A549 (cell line): ENCODE data around the gene NFYC. TPM values are rescaled to one million over a fixed set of nuclear protein-coding genes. Genes with fewer than 3 reads are reported as not detected.

Experiments used
- ATAC-seq, 2 experiments: fragments of 200-7000 bp in 1 of 2; fragments of >200 bp in 1 of 2; cut with Nextera tagmentation in 1 of 2; cut with Tn5 transposase in 1 of 2; 3 replicates each; pipeline versions ENCODE4 v1.8.0 to v1.9.1; 2018 to 2020; ENCODE audit warnings: mild to moderate bottlenecking in 1 of 2, moderate library complexity in 1 of 2
- CTCF ChIA-PET: fragments of 300-600 bp; sonication (Branson Sonifier 250); formaldehyde crosslinking; extraction: SDS; loops from one replicate; lab custom pipeline; 2021; ENCODE audit warnings: antibody characterized with exemption, inconsistent platforms; lab: Yijun Ruan, JAX
- POLR2A ChIA-PET: fragments of 350-600 bp; formaldehyde crosslinking; extraction: SDS; loops from one replicate; lab custom pipeline; 2021; ENCODE audit warnings: antibody characterized with exemption, inconsistent platforms; lab: Yijun Ruan, JAX
- DNase-seq, 2 experiments: peaks; one replicate each; pipeline versions ENCODE4 v3.0.0 to v3.0.0-alpha.2; 2011 to 2016; ENCODE audit warnings: low read depth in 1 of 2, low spot score in 1 of 2
- FAIRE-seq: peaks from 2 replicates; lab custom pipeline; 2011; peaks lifted over from hg19 to GRCh38; lab: Jason Lieb, UNC
- H3K27ac ChIP-seq, 2 experiments: fragments of >200 bp; sonication (Bioruptor Twin); formaldehyde crosslinking; 3 replicates each; pipeline ENCODE4 v1.5.1; 2016 to 2017
- H3K4me1 ChIP-seq: fragments of >200 bp; sonication (Bioruptor Twin); formaldehyde crosslinking; 3 replicates; pipeline ENCODE4 v1.6.1; 2016
- H3K4me2 ChIP-seq: fragments of >200 bp; sonication (Bioruptor Twin); formaldehyde crosslinking; 3 replicates; pipeline ENCODE4 v1.6.1; 2016
- H3K4me3 ChIP-seq: fragments of >200 bp; sonication (Bioruptor Twin); formaldehyde crosslinking; 3 replicates; pipeline ENCODE4 v1.5.1; 2016
- H3K9me3 ChIP-seq: fragments of >200 bp; sonication (Bioruptor Twin); formaldehyde crosslinking; 3 replicates; pipeline ENCODE4 v1.6.1; 2016
- CEBPB ChIP-seq, 2 experiments: fragments of >200 bp in 1 of 2; sonication (Bioruptor Twin) in 1 of 2; formaldehyde crosslinking in 1 of 2; IDR thresholded peaks; 2 replicates each; pipeline ENCODE4 v1.6.1; 2012 to 2016
- CHD4 ChIP-seq: fragments of 200-600 bp; sonication (generic); IDR thresholded peaks from 2 replicates; pipeline ENCODE4 v1.6.1; 2016; ENCODE audit warnings: antibody characterized with exemption, mild to moderate bottlenecking, borderline replicate concordance
- EHF ChIP-seq: fragments of 250-450 bp; sonication (Bioruptor Pico); IDR thresholded peaks from 2 replicates; pipeline ENCODE4 v1.5.0; 2020; ENCODE audit warnings: mild to moderate bottlenecking
- EP300 ChIP-seq, 2 experiments: fragments of >200 bp; sonication (Bioruptor Twin); formaldehyde crosslinking; IDR thresholded peaks; 2 replicates in 1 of 2; 3 replicates in 1 of 2; pipeline ENCODE4 v1.6.1; 2016 to 2017
- FOSL2 ChIP-seq, 2 experiments: fragments of 450-650 bp in 1 of 2; fragments of >200 bp in 1 of 2; sonication (Bioruptor Twin) in 1 of 2; formaldehyde crosslinking; IDR thresholded peaks; 2 replicates each; pipeline versions ENCODE4 v1.5.0 to v1.6.1; 2016 to 2020; ENCODE audit warnings: mild to moderate bottlenecking in 1 of 2, moderate library complexity in 1 of 2
- GATA3 ChIP-seq: IDR thresholded peaks from 2 replicates; pipeline ENCODE4 v1.6.1; 2012; ENCODE audit warnings: borderline replicate concordance
- HOXA7 ChIP-seq: fragments of 250-450 bp; sonication (Bioruptor Pico); IDR thresholded peaks from 2 replicates; pipeline ENCODE4 v1.5.0; 2020; ENCODE audit warnings: mild to moderate bottlenecking, moderate library complexity
- HOXB5 ChIP-seq: fragments of 250-450 bp; sonication (Bioruptor Pico); IDR thresholded peaks from 2 replicates; pipeline ENCODE4 v1.5.0; 2020; ENCODE audit warnings: mild to moderate bottlenecking, moderate library complexity
- JUN ChIP-seq, 2 experiments: fragments of >200 bp; sonication (Bioruptor Twin); formaldehyde crosslinking; IDR thresholded peaks; 2 replicates in 1 of 2; 3 replicates in 1 of 2; pipeline ENCODE4 v1.6.1; 2016 to 2017
- JUNB ChIP-seq: fragments of >200 bp; sonication (Bioruptor Twin); formaldehyde crosslinking; IDR thresholded peaks from 2 replicates; pipeline ENCODE4 v1.6.1; 2016
- KDM1A ChIP-seq: fragments of 200-600 bp; sonication (generic); IDR thresholded peaks from 2 replicates; pipeline ENCODE4 v1.6.1; 2016; ENCODE audit warnings: low read depth, mild to moderate bottlenecking
- MAFK ChIP-seq: fragments of 450-650 bp; IDR thresholded peaks from 2 replicates; pipeline ENCODE4 v1.6.1; 2014; ENCODE audit not compliant: partially characterized antibody
- MAZ ChIP-seq: fragments of 150-350 bp; IDR thresholded peaks from 2 replicates; pipeline ENCODE4 v1.6.1; 2014; ENCODE audit warnings: antibody characterized with exemption, low read depth, low read length, borderline replicate concordance
- MYC ChIP-seq: IDR thresholded peaks from 2 replicates; pipeline ENCODE4 v1.6.1; 2012; ENCODE audit warnings: mild to moderate bottlenecking, inconsistent platforms, low read length, improper control_type of control experiment, borderline replicate concordance
- NFE2L2 ChIP-seq: fragments of 150-350 bp; conservative IDR thresholded peaks from 2 replicates; pipeline ENCODE4 v1.6.1; 2014; ENCODE audit warnings: low read length
- NR3C1 ChIP-seq: fragments of >200 bp; sonication (Bioruptor Twin); formaldehyde crosslinking; IDR thresholded peaks from 3 replicates; pipeline ENCODE4 v1.6.1; 2017
- RAD21 ChIP-seq, 2 experiments: fragments of >200 bp in 1 of 2; sonication (Bioruptor Twin) in 1 of 2; formaldehyde crosslinking in 1 of 2; IDR thresholded peaks in 1 of 2; conservative IDR thresholded peaks in 1 of 2; 2 replicates in 1 of 2; 3 replicates in 1 of 2; pipeline ENCODE4 v1.6.1; 2012 to 2018; ENCODE audit warnings: inconsistent platforms in 1 of 2
- RCOR1 ChIP-seq: fragments of 150-350 bp; IDR thresholded peaks from 2 replicates; pipeline ENCODE4 v1.6.1; 2014; ENCODE audit warnings: antibody characterized with exemption, low read length, low read depth
- ZFP36 ChIP-seq: fragments of 450-650 bp; IDR thresholded peaks from 2 replicates; pipeline ENCODE4 v1.6.1; 2014; ENCODE audit warnings: borderline replicate concordance; ENCODE audit not compliant: partially characterized antibody
- WGBS: methylation state at CpG from one replicate; pipeline ENCODE4 v1.1.6; 2017; ENCODE audit errors: missing lambda C conversion rate; 5-methylcytosine and 5-hydroxymethylcytosine counted together
- polyA minus RNA-seq: library from RNA; depleted of rRNA, polyadenylated mRNA; stranded (reverse); fragments of >200 nt; gene quantifications from 2 replicates; pipeline ENCODE4 v1.2.3, GENCODE V29; 2011; rRNA and poly(A)+ RNA removed
- polyA plus RNA-seq, 4 experiments: library from polyadenylated mRNA; depleted of rRNA in 3 of 4; stranded (reverse); fragments of >200 nt; fragmentation: RNase III in 1 of 4; extraction: RNeasy Plus Mini Kit Qiagen cat#74134 plus additional on column Dnase treatment in 1 of 4; gene quantifications; 2 replicates in 3 of 4; 3 replicates in 1 of 4; pipeline ENCODE4 v1.2.3, GENCODE V29; 2011 to 2017
- TF ChIP-seq, protein P1 (sequence below): fragments of 200-600 bp; sonication (generic); IDR thresholded peaks from 2 replicates; pipeline ENCODE4 v1.6.1; 2016; ENCODE audit warnings: antibody characterized with exemption, mild to moderate bottlenecking, moderate library complexity
- TF ChIP-seq, protein P2 (sequence below): fragments of 250-450 bp; sonication (Bioruptor Pico); IDR thresholded peaks from 2 replicates; pipeline ENCODE4 v1.5.0; 2021; ENCODE audit warnings: mild to moderate bottlenecking, moderate library complexity, borderline replicate concordance
- TF ChIP-seq, protein P3 (sequence below): fragments of >200 bp; sonication (Bioruptor Twin); formaldehyde crosslinking; IDR thresholded peaks from 3 replicates; pipeline ENCODE4 v1.6.1; 2016
- TF ChIP-seq, protein P4 (sequence below): fragments of 250-450 bp; sonication (Bioruptor Pico); IDR thresholded peaks from 2 replicates; pipeline ENCODE4 v1.5.0; 2020; ENCODE audit warnings: low read depth, mild to moderate bottlenecking, moderate library complexity
- TF ChIP-seq, protein P5 (sequence below): fragments of 150-350 bp; IDR thresholded peaks from 2 replicates; pipeline ENCODE4 v1.6.1; 2014; ENCODE audit warnings: low read depth, mild to moderate bottlenecking, low read length
- TF ChIP-seq, protein P6 (sequence below): IDR thresholded peaks from 2 replicates; pipeline ENCODE4 v1.6.1; 2012
- TF ChIP-seq, protein P7 (sequence below): fragments of >200 bp; sonication (Bioruptor Twin); formaldehyde crosslinking; IDR thresholded peaks from 2 replicates; pipeline ENCODE4 v1.6.1; 2016

Gene NFYC
- polyA plus RNA-seq (2011; rRNA removed) (37.8 and 43.4 TPM in 2 replicates), polyA plus RNA-seq (2017; fragmentation: RNase III; extraction: RNeasy Plus Mini Kit Qiagen cat#74134 plus additional on column Dnase treatment) (35.0 to 35.2 TPM (median 35.1 TPM) in 3 replicates), polyA minus RNA-seq (70.6 and 97.8 TPM in 2 replicates)
- polyA plus RNA-seq (2012; cell fraction: cytosol; rRNA removed) = 72.7 and 88.4 TPM in 2 replicates
- polyA plus RNA-seq (2012; cell fraction: nucleus; rRNA removed) = 74.1 and 115 TPM in 2 replicates

DNA sequence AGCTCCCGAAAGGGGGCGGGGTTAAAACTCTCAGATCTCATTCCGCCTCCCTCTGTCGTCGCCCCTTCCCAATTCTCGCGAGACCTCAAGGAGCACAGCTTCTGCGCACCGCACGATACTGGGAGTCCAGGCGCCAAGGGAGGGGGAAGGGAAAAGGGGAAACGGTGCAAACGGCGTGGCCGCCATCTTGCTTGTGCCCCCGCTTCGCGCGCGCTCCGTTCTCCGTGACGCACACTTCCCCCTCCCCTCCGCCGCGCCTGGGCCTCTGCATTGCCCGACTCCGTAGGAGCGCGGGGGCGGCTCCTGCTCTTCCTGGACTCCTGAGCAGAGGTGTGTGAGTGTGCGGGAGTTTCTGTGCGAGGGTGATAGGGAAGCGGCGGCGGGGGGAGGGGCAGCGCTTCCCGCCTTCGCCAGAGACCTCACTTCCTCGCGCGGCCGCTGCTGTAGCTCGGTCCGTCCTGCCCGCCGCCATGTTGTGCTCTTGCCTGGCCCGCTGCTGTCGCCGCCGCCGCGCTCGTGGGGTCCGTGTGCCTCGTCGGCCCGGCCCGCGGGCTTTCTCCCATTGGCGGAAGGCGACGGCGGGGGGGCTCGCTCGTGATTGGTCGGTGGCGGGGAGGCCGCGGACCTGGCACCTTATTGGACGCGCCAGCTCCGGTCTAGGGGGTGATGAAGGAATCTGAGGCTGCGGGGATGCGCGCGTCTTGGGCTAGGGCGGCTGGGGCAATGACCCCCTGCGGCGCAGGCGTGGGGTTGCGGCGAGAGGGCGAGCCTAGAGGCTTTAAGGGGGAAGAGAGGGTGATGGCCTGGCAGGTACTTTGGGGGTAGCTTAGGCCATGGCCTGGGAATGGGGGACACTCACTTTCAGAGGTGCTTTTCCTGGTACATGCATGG, at the start of gene NFYC:
TSS of gene NFYC (plus strand) at position 167 of the 891 bp plus-strand sequence. CDS start 47,140 bp downstream, outside the sequence.
- Histone ChIP-seq H3K4me1 (peaks cover 18% of the 10 kb centered on the region), H3K27ac (peak within 1 kb of the TSS; percentile 99 to 100), H3K4me3 (peak within 1 kb of the TSS; percentile 97), H3K4me2 (peak within 1 kb of the TSS; percentile 96), H3K9me3 (no peaks in the 10 kb centered on the region)
- DNase-seq = peak; percentile 87 to 98
- 0% methylated on average over 5 of the region's 84 CpGs for WGBS
- CTCF ChIA-PET = interaction anchor here (1.4 to 2.2 kb wide), 3 partner anchors 22 to 158 kb away, joined by 3 to 8 read pairs (median 4); no protein-coding TSS in a partner anchor
- no peak for FAIRE-seq
- POLR2A ChIA-PET = interaction anchor here (0.6 to 2.3 kb wide), 18 partner anchors 9 to 806 kb away, joined by 3 to 19 read pairs (median 4); partner anchors contain the start of genes CITED4 and RIMS3
- ATAC-seq = peak; percentile 94 to 95
- TF ChIP-seq HOXB5 (peak; percentile 53; the same call in 1 of the 2 replicates), CEBPB (IDR thresholded peaks at IDR 0.05) (no peak), EHF (CRISPR knock-in tag) (no peak), KDM1A (0 out of 2 replicates have a peak, but pooled peaks have one; percentile 33), MAFK (no peak), JUN (IDR thresholded peaks at IDR 0.05) (peak; percentile 71 to 94), GATA3 (peak; percentile 32; the same call in 1 of the 2 replicates), ZFP36 (no peak), JUNB (no peak), EP300 (IDR thresholded peaks at IDR 0.05) (no peak), MYC (peak; percentile 26; the same call in 1 of the 2 replicates), RCOR1 (no peak), CHD4 (no peak), FOSL2 (IDR thresholded peaks at IDR 0.05) (no peak), FOSL2 (CRISPR knock-in tag; IDR thresholded peaks at IDR 0.05) (peak; percentile 22; the same call in 1 of the 2 replicates), MAZ (no peak), HOXA7 (CRISPR knock-in tag) (no peak), RAD21 (conservative IDR thresholded peaks at IDR 0.05 in 1 of 2, IDR thresholded peaks at IDR 0.05 in 1 of 2) (no peak), NR3C1 (no peak), NFE2L2 (no peak)
- TF ChIP-seq, protein P1, sequence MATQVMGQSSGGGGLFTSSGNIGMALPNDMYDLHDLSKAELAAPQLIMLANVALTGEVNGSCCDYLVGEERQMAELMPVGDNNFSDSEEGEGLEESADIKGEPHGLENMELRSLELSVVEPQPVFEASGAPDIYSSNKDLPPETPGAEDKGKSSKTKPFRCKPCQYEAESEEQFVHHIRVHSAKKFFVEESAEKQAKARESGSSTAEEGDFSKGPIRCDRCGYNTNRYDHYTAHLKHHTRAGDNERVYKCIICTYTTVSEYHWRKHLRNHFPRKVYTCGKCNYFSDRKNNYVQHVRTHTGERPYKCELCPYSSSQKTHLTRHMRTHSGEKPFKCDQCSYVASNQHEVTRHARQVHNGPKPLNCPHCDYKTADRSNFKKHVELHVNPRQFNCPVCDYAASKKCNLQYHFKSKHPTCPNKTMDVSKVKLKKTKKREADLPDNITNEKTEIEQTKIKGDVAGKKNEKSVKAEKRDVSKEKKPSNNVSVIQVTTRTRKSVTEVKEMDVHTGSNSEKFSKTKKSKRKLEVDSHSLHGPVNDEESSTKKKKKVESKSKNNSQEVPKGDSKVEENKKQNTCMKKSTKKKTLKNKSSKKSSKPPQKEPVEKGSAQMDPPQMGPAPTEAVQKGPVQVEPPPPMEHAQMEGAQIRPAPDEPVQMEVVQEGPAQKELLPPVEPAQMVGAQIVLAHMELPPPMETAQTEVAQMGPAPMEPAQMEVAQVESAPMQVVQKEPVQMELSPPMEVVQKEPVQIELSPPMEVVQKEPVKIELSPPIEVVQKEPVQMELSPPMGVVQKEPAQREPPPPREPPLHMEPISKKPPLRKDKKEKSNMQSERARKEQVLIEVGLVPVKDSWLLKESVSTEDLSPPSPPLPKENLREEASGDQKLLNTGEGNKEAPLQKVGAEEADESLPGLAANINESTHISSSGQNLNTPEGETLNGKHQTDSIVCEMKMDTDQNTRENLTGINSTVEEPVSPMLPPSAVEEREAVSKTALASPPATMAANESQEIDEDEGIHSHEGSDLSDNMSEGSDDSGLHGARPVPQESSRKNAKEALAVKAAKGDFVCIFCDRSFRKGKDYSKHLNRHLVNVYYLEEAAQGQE = peak; percentile 88
- TF ChIP-seq, protein P2, sequence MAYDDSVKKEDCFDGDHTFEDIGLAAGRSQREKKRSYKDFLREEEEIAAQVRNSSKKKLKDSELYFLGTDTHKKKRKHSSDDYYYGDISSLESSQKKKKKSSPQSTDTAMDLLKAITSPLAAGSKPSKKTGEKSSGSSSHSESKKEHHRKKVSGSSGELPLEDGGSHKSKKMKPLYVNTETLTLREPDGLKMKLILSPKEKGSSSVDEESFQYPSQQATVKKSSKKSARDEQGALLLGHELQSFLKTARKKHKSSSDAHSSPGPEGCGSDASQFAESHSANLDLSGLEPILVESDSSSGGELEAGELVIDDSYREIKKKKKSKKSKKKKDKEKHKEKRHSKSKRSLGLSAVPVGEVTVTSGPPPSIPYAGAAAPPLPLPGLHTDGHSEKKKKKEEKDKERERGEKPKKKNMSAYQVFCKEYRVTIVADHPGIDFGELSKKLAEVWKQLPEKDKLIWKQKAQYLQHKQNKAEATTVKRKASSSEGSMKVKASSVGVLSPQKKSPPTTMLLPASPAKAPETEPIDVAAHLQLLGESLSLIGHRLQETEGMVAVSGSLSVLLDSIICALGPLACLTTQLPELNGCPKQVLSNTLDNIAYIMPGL (CRISPR knock-in tag) = peak; percentile 78; the same call in 1 of the 2 replicates
- TF ChIP-seq, protein P3, sequence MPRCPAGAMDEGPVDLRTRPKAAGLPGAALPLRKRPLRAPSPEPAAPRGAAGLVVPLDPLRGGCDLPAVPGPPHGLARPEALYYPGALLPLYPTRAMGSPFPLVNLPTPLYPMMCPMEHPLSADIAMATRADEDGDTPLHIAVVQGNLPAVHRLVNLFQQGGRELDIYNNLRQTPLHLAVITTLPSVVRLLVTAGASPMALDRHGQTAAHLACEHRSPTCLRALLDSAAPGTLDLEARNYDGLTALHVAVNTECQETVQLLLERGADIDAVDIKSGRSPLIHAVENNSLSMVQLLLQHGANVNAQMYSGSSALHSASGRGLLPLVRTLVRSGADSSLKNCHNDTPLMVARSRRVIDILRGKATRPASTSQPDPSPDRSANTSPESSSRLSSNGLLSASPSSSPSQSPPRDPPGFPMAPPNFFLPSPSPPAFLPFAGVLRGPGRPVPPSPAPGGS = peak; percentile 61
- TF ChIP-seq, protein P4, sequence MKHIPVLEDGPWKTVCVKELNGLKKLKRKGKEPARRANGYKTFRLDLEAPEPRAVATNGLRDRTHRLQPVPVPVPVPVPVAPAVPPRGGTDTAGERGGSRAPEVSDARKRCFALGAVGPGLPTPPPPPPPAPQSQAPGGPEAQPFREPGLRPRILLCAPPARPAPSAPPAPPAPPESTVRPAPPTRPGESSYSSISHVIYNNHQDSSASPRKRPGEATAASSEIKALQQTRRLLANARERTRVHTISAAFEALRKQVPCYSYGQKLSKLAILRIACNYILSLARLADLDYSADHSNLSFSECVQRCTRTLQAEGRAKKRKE = 0 out of 2 replicates have a peak, but pooled peaks have one; percentile 17
- TF ChIP-seq, protein P5, sequence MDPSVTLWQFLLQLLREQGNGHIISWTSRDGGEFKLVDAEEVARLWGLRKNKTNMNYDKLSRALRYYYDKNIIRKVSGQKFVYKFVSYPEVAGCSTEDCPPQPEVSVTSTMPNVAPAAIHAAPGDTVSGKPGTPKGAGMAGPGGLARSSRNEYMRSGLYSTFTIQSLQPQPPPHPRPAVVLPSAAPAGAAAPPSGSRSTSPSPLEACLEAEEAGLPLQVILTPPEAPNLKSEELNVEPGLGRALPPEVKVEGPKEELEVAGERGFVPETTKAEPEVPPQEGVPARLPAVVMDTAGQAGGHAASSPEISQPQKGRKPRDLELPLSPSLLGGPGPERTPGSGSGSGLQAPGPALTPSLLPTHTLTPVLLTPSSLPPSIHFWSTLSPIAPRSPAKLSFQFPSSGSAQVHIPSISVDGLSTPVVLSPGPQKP = no peak
- TF ChIP-seq, protein P6, sequence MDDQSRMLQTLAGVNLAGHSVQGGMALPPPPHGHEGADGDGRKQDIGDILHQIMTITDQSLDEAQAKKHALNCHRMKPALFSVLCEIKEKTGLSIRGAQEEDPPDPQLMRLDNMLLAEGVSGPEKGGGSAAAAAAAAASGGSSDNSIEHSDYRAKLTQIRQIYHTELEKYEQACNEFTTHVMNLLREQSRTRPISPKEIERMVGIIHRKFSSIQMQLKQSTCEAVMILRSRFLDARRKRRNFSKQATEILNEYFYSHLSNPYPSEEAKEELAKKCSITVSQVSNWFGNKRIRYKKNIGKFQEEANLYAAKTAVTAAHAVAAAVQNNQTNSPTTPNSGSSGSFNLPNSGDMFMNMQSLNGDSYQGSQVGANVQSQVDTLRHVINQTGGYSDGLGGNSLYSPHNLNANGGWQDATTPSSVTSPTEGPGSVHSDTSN = peak; percentile 39; the same call in 1 of the 2 replicates
- TF ChIP-seq, protein P7, sequence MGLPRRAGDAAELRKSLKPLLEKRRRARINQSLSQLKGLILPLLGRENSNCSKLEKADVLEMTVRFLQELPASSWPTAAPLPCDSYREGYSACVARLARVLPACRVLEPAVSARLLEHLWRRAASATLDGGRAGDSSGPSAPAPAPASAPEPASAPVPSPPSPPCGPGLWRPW = no peak
